ENCODE results near the gene ATR.

ATR gene

DNA sequence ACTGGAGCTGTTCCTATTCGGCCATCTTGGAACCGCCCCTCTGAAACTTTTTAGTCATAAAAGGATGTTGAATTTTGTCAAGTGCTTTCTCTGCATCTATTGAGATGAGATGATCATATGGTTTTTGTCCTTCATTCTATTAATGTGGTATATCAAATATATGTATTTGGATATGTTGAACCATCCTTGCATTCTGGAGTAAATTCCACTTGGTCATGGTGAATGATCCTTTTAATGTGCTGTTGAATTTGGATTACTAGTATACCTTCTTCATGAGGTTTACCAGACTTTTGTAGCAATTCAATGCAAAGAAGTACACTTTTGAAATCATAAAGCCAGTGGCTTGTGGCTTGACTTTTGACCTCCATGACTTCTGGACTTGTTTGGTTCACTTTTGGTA is 97.3 kb downstream of the ATR start (continued):
- TF ChIP-seq PBX3 (CRISPR knock-in tag; IDR thresholded peaks at IDR 0.05) (no peak), ZNF585B (tag by site-specific recombination; IDR thresholded peaks at IDR 0.05) (no peak), ZNF175 (tag by site-specific recombination; IDR thresholded peaks at IDR 0.05) (no peak), ZNF544 (tag by site-specific recombination; IDR thresholded peaks at IDR 0.05) (no peak), ZNF530 (tag by site-specific recombination; IDR thresholded peaks at IDR 0.05; ENCODE audit: low read depth) (no peak), ZNF266 (tag by site-specific recombination; IDR thresholded peaks at IDR 0.05; ENCODE audit: low read depth) (no peak)
- TF ChIP-seq, protein P1, sequence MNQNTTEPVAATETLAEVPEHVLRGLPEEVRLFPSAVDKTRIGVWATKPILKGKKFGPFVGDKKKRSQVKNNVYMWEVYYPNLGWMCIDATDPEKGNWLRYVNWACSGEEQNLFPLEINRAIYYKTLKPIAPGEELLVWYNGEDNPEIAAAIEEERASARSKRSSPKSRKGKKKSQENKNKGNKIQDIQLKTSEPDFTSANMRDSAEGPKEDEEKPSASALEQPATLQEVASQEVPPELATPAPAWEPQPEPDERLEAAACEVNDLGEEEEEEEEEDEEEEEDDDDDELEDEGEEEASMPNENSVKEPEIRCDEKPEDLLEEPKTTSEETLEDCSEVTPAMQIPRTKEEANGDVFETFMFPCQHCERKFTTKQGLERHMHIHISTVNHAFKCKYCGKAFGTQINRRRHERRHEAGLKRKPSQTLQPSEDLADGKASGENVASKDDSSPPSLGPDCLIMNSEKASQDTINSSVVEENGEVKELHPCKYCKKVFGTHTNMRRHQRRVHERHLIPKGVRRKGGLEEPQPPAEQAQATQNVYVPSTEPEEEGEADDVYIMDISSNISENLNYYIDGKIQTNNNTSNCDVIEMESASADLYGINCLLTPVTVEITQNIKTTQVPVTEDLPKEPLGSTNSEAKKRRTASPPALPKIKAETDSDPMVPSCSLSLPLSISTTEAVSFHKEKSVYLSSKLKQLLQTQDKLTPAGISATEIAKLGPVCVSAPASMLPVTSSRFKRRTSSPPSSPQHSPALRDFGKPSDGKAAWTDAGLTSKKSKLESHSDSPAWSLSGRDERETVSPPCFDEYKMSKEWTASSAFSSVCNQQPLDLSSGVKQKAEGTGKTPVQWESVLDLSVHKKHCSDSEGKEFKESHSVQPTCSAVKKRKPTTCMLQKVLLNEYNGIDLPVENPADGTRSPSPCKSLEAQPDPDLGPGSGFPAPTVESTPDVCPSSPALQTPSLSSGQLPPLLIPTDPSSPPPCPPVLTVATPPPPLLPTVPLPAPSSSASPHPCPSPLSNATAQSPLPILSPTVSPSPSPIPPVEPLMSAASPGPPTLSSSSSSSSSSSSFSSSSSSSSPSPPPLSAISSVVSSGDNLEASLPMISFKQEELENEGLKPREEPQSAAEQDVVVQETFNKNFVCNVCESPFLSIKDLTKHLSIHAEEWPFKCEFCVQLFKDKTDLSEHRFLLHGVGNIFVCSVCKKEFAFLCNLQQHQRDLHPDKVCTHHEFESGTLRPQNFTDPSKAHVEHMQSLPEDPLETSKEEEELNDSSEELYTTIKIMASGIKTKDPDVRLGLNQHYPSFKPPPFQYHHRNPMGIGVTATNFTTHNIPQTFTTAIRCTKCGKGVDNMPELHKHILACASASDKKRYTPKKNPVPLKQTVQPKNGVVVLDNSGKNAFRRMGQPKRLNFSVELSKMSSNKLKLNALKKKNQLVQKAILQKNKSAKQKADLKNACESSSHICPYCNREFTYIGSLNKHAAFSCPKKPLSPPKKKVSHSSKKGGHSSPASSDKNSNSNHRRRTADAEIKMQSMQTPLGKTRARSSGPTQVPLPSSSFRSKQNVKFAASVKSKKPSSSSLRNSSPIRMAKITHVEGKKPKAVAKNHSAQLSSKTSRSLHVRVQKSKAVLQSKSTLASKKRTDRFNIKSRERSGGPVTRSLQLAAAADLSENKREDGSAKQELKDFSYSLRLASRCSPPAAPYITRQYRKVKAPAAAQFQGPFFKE (tag by site-specific recombination; IDR thresholded peaks at IDR 0.05; ENCODE audit: borderline replicate concordance): no peak

GRCh38 chr3:142470826-142471225 is 107.7 kb downstream of the ATR start:
- Histone ChIP-seq H3K4me1 (ENCODE audit: control insufficient read depth, insufficient read depth, low read length) (no peaks in the 10 kb centered on the region), H3K36me3 (ENCODE audit: control insufficient read depth in 2 of 2, insufficient read depth in 1 of 2, low read length in 2 of 2) (peaks cover 0 to 7% of the 10 kb centered on the region in 2 experiments; a peak in 2 of 3 replicates), H3K27ac (ENCODE audit: extremely low read depth, low read depth, low read length) (no peak overlapping the region), H3K9me3 (ENCODE audit: control insufficient read depth, insufficient read depth, low read depth, low read length) (no peaks in the 10 kb centered on the region), H3K4me3 (ENCODE audit: low read depth, low read length) (no peak overlapping the region)
- ChIA-PET POLR2A (no interaction called here), CTCF (no interaction called here)
- TF ChIP-seq SP2 (tag by site-specific recombination; IDR thresholded peaks at IDR 0.05): no peak
- TF ChIP-seq ZBTB17 (tag by site-specific recombination; IDR thresholded peaks at IDR 0.05): no peak
- TF ChIP-seq ZNF341 (tag by site-specific recombination; IDR thresholded peaks at IDR 0.05; ENCODE audit: low read depth): no peak
- no peak for TF ChIP-seq ZSCAN4 (tag by site-specific recombination; IDR thresholded peaks at IDR 0.05)
- TF ChIP-seq MYNN (tag by site-specific recombination; IDR thresholded peaks at IDR 0.05; ENCODE audit: borderline replicate concordance): no peak
- no peak for TF ChIP-seq ZNF48 (tag by site-specific recombination; IDR thresholded peaks at IDR 0.05)
- no peak for TF ChIP-seq ZNF610 (tag by site-specific recombination; IDR thresholded peaks at IDR 0.05; ENCODE audit: borderline replicate concordance)
- TF ChIP-seq ZNF221 (tag by site-specific recombination; IDR thresholded peaks at IDR 0.05; ENCODE audit: borderline replicate concordance): no peak
- no peak for TF ChIP-seq ZNF561 (tag by site-specific recombination; IDR thresholded peaks at IDR 0.05; ENCODE audit: borderline replicate concordance)
- no peak for TF ChIP-seq ZNF623 (tag by site-specific recombination; IDR thresholded peaks at IDR 0.05)
- TF ChIP-seq ZSCAN23 (tag by site-specific recombination; IDR thresholded peaks at IDR 0.05): no peak
- no peak for TF ChIP-seq ZNF510 (tag by site-specific recombination; IDR thresholded peaks at IDR 0.05; ENCODE audit: insufficient replicate concordance)

Data from HEK293 (cell line).